Measurements from ENCODE around the gene ZFP28. TPM values are rescaled to one million over a fixed set of nuclear protein-coding genes. Genes with fewer than 3 reads are reported as not detected.

The ZFP28 gene
- total and polyA plus RNA-seq, 2 donors (not counting 3 experiments of a cell fraction or from before 2014, with no cell fraction given): 1.8 to 5.4 TPM

GRCh38 chr19:56573914-56574313 is 35.2 kb downstream of the ZFP28 start:
- Histone ChIP-seq H2AFZ (ENCODE audit: low read depth, low read length) (no peak overlapping the region), H3K9ac (replicated peaks; ENCODE audit: extremely low read depth, insufficient read depth, low read length) (no peak overlapping the region), H3K79me2 (ENCODE audit: control insufficient read depth, insufficient read depth, low read length) (no peaks in the 10 kb centered on the region), H4K20me1 (replicated peaks; ENCODE audit: control insufficient read depth, extremely low read depth, insufficient read depth, low read length) (no peaks in the 10 kb centered on the region), H3K4me1 (ENCODE audit: control insufficient read depth, extremely low read depth, insufficient read depth, low read length) (no peaks in the 10 kb centered on the region), H3K4me2 (ENCODE audit: insufficient read depth, low read length) (no peak overlapping the region), H3K36me3 (ENCODE audit: control insufficient read depth in 2 of 2, extremely low read depth in 1 of 2, insufficient read depth in 2 of 2, low read length in 2 of 2) (peaks cover 0 to 3% of the 10 kb centered on the region in 2 experiments), H3K9me1 (replicated peaks; ENCODE audit: control insufficient read depth, extremely low read depth, insufficient read depth, low read length) (no peaks in the 10 kb centered on the region), H3K27ac (ENCODE audit: insufficient read depth, low read depth, low read length) (no peak overlapping the region), H3K27me3 (ENCODE audit: control insufficient read depth in 2 of 2, insufficient read depth in 2 of 2, low read length in 2 of 2) (no peaks in the 10 kb centered on the region), H3K9me3 (replicated peaks; ENCODE audit: control insufficient read depth, insufficient read depth, low read length) (peaks cover 26% of the 10 kb centered on the region), H3K4me3 (replicated peaks in 1 of 3; ENCODE audit: insufficient read depth in 1 of 3, low read depth in 1 of 3, low read length in 3 of 3) (no peak overlapping the region)
- intact Hi-C loops (cut with micrococcal nuclease): no loop called here
- FAIRE-seq (no peak), DNase-seq (ENCODE audit: low read depth, low spot score) (no peak)
- ChIA-PET CTCF (no interaction called here), POLR2A (no interaction called here)
- TF ChIP-seq, protein P1, sequence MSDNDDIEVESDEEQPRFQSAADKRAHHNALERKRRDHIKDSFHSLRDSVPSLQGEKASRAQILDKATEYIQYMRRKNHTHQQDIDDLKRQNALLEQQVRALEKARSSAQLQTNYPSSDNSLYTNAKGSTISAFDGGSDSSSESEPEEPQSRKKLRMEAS (IDR thresholded peaks at IDR 0.05; ENCODE audit: insufficient read depth, insufficient read length): no peak
- TF ChIP-seq, protein P2, sequence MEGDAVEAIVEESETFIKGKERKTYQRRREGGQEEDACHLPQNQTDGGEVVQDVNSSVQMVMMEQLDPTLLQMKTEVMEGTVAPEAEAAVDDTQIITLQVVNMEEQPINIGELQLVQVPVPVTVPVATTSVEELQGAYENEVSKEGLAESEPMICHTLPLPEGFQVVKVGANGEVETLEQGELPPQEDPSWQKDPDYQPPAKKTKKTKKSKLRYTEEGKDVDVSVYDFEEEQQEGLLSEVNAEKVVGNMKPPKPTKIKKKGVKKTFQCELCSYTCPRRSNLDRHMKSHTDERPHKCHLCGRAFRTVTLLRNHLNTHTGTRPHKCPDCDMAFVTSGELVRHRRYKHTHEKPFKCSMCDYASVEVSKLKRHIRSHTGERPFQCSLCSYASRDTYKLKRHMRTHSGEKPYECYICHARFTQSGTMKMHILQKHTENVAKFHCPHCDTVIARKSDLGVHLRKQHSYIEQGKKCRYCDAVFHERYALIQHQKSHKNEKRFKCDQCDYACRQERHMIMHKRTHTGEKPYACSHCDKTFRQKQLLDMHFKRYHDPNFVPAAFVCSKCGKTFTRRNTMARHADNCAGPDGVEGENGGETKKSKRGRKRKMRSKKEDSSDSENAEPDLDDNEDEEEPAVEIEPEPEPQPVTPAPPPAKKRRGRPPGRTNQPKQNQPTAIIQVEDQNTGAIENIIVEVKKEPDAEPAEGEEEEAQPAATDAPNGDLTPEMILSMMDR (IDR thresholded peaks at IDR 0.05; ENCODE audit: extremely low read depth in 1 of 2, insufficient read depth in 1 of 2, low read depth in 1 of 2, low read length in 2 of 2): no peak
- TF ChIP-seq FOS (IDR thresholded peaks at IDR 0.05; ENCODE audit: borderline replicate concordance, insufficient read depth, low read length): no peak
- no peak for TF ChIP-seq GATA2 (IDR thresholded peaks at IDR 0.05; ENCODE audit: insufficient read depth, insufficient read length, low read depth, low read length)
- no peak for TF ChIP-seq EZH2 (IDR thresholded peaks at IDR 0.05; ENCODE audit: borderline replicate concordance, low read depth, low read length, severe bottlenecking)
- no peak for TF ChIP-seq MYC (IDR thresholded peaks at IDR 0.05; ENCODE audit: low read depth, low read length)
- TF ChIP-seq JUN (IDR thresholded peaks at IDR 0.05; ENCODE audit: borderline replicate concordance, insufficient read depth, insufficient read length, low read depth): no peak
- no peak for TF ChIP-seq POLR2A (IDR thresholded peaks at IDR 0.05; ENCODE audit: low read depth, low read length)
- no peak for TF ChIP-seq POLR2AphosphoS5 (IDR thresholded peaks at IDR 0.05; ENCODE audit: insufficient read depth, low read depth, low read length)
- dilution Hi-C loops (cut with MboI; ENCODE audit: extremely low pct_ligation_motif_present, low sequenced_read_pairs): no loop called here
- no TSS peak for BruUV-seq (replicated peaks)
